Sigmoid colon (tissue), 7 donors: ENCODE results near the gene MRPL10. TPM values are rescaled to one million over a fixed set of nuclear protein-coding genes. Genes with fewer than 3 reads are reported as not detected.
A peak's percentile ranks its signal among the peaks of the same experiment; 100 is the strongest.

ENCODE experiments used
- DNase-seq: peaks from one replicate; pipeline ENCODE4 v3.0.0-alpha.2; 2019
- H3K27ac ChIP-seq, 4 donors: fragments of 200-600 bp; sonication (generic); one replicate each; pipeline ENCODE4 v1.5.1; 2016 to 2019; ENCODE audit warnings: mild to moderate bottlenecking in 1 of 4
- H3K27me3 ChIP-seq, 3 donors: fragments of 200-600 bp; sonication (generic); one replicate each; pipeline ENCODE4 v1.5.1; 2019; ENCODE audit warnings: mild to moderate bottlenecking in 1 of 3
- H3K36me3 ChIP-seq, 4 donors: fragments of 200-600 bp; sonication (generic); one replicate each; pipeline ENCODE4 v1.5.1; 2016 to 2019
- H3K4me1 ChIP-seq, 4 donors: fragments of 200-600 bp; sonication (generic); one replicate each; pipeline ENCODE4 v1.5.1; 2017 to 2019
- H3K4me3 ChIP-seq, 4 donors: fragments of 200-600 bp; sonication (generic); one replicate each; pipeline ENCODE4 v1.5.1; 2017 to 2019; ENCODE audit warnings: mild to moderate bottlenecking in 2 of 4, moderate library complexity in 1 of 4
- H3K9me3 ChIP-seq, 4 donors: fragments of 200-600 bp in 3 of 4; sonication (generic) in 3 of 4; one replicate each; pipeline versions ENCODE4 v1.5.1 to v1.6.1; 2013 to 2019
- CTCF ChIP-seq, 4 experiments: fragments of 450-650 bp in 3 of 4; fragments of 200-600 bp in 1 of 4; IDR thresholded peaks; one replicate each; pipeline ENCODE4 v1.5.1; 2016 to 2019; ENCODE audit warnings: antibody characterized with exemption in 4 of 4, mild to moderate bottlenecking in 3 of 4, moderate library complexity in 2 of 4
- EP300 ChIP-seq, 4 donors: sonication (generic); formaldehyde crosslinking; IDR thresholded peaks; one replicate each; pipeline ENCODE4 v1.6.1; 2017; ENCODE audit warnings: antibody characterized with exemption in 4 of 4
- POLR2A ChIP-seq, 2 donors: fragments of 450-650 bp; IDR thresholded peaks; one replicate each; pipeline ENCODE4 v1.6.1; 2016; ENCODE audit warnings: antibody characterized with exemption in 2 of 2, mild to moderate bottlenecking in 2 of 2, moderate library complexity in 2 of 2
- POLR2AphosphoS5 ChIP-seq, 4 donors: sonication (generic); formaldehyde crosslinking; IDR thresholded peaks; one replicate each; pipeline ENCODE4 v1.6.1; 2017; ENCODE audit warnings: antibody characterized with exemption in 4 of 4
- WGBS, 2 donors: extraction: QIAGEN DNeasy Blood & Tissue Kit; methylation state at CpG; one replicate each; pipeline ENCODE4 v1.1.7; 2013; 5-methylcytosine and 5-hydroxymethylcytosine counted together
- intact Hi-C: fragments of 100-400 bp; cut with DNase I; formaldehyde crosslinking; loops from one replicate; pipeline ENCODE4 v1.15.1; 2023
- polyA plus RNA-seq, 3 donors: library from polyadenylated mRNA; stranded (reverse); fragments of 200-250 nt; gene quantifications; one replicate each; pipeline ENCODE4 v1.2.3, GENCODE V29; 2013
- total RNA-seq, 4 donors: library from RNA; depleted of rRNA; stranded (reverse); fragments of >200 nt; gene quantifications; one replicate each; pipeline ENCODE4 v1.1.0, GENCODE V29; 2016
- donor health status: healthy with polysubstance abuse.
- donor health status: Bipolar disorder and iron deficiency.
- donor health status: healthy.

Gene MRPL10
- total and polyA plus RNA-seq, 7 donors: 38.8 to 58.8 (median 54.8) TPM

- 52 to 71% methylated on average over 18 of the region's 18 CpGs for WGBS, 2 donors
- H3K27ac ChIP-seq: peak overlapping the region; percentile 69 to 84 (median 82)
- peaks cover 0 to 25% (median 20%) of the 10 kb centered on the region in 4 donors for H3K4me1 ChIP-seq
- H3K36me3 ChIP-seq: peaks cover 3 to 35% (median 18%) of the 10 kb centered on the region in 4 donors
- H3K27me3 ChIP-seq: no peaks in the 10 kb centered on the region
- no peak for TF ChIP-seq POLR2AphosphoS5 (IDR thresholded peaks at IDR 0.05)
- TF ChIP-seq CTCF (IDR thresholded peaks at IDR 0.05): no peak
- TF ChIP-seq POLR2A (IDR thresholded peaks at IDR 0.05): no peak
- no peak for TF ChIP-seq EP300 (IDR thresholded peaks at IDR 0.05)
- peak overlapping the region; percentile 74 to 87 (median 78) for H3K4me3 ChIP-seq
- DNase-seq: no peak
- intact Hi-C loops: no loop called here
- H3K9me3 ChIP-seq: no peaks in the 10 kb centered on the region
Measured at GRCh38 chr17:47830396-47831002, 842 bp downstream of the MRPL10 start.

GRCh38 chr17:47829870-47830269 is 1.5 kb downstream of the MRPL10 start:
- H3K9me3 ChIP-seq: no peaks in the 10 kb centered on the region
- peaks cover 0 to 25% (median 20%) of the 10 kb centered on the region in 4 donors for H3K4me1 ChIP-seq
- no peak overlapping the region for H3K27ac ChIP-seq
- no peak for TF ChIP-seq CTCF (IDR thresholded peaks at IDR 0.05)
- no peak for TF ChIP-seq EP300 (IDR thresholded peaks at IDR 0.05)
- TF ChIP-seq POLR2AphosphoS5 (IDR thresholded peaks at IDR 0.05): no peak
- TF ChIP-seq POLR2A (IDR thresholded peaks at IDR 0.05): no peak
- intact Hi-C loops: no loop called here
- H3K4me3 ChIP-seq: no peak overlapping the region
- no peak for DNase-seq
- H3K27me3 ChIP-seq: no peaks in the 10 kb centered on the region
- WGBS, 2 donors: 73 to 75% methylated on average over 3 of the region's 3 CpGs
- peaks cover 3 to 41% (median 22%) of the 10 kb centered on the region in 4 donors for H3K36me3 ChIP-seq

- WGBS, 2 donors: 94% methylated on average over 4 of the region's 4 CpGs
- Histone ChIP-seq H3K36me3 (peaks cover 3 to 62% (median 33%) of the 10 kb centered on the region in 4 donors), H3K9me3 (no peaks in the 10 kb centered on the region), H3K4me1 (peaks cover 0 to 23% (median 20%) of the 10 kb centered on the region in 4 donors), H3K27me3 (no peaks in the 10 kb centered on the region), H3K4me3 (no peak overlapping the region), H3K27ac (no peak overlapping the region)
- DNase-seq: no peak
- no peak for TF ChIP-seq EP300 (IDR thresholded peaks at IDR 0.05)
- no peak for TF ChIP-seq POLR2AphosphoS5 (IDR thresholded peaks at IDR 0.05)
- no peak for TF ChIP-seq POLR2A (IDR thresholded peaks at IDR 0.05)
- TF ChIP-seq CTCF (IDR thresholded peaks at IDR 0.05): no peak
- intact Hi-C loops: no loop called here
Measured at GRCh38 chr17:47823519-47823918, 7.8 kb downstream of the MRPL10 start.

GRCh38 chr17:47822785-47823184 is 8.6 kb downstream of the MRPL10 start:
- intact Hi-C loops: no loop called here
- no peak overlapping the region for H3K4me3 ChIP-seq
- 94 to 97% methylated on average over 4 of the region's 4 CpGs for WGBS, 2 donors
- DNase-seq: no peak
- H3K27me3 ChIP-seq: no peaks in the 10 kb centered on the region
- TF ChIP-seq EP300 (IDR thresholded peaks at IDR 0.05) (no peak), CTCF (IDR thresholded peaks at IDR 0.05) (no peak), POLR2A (IDR thresholded peaks at IDR 0.05) (no peak), POLR2AphosphoS5 (IDR thresholded peaks at IDR 0.05) (no peak)
- H3K27ac ChIP-seq: no peak overlapping the region
- H3K36me3 ChIP-seq: peaks cover 3 to 62% (median 36%) of the 10 kb centered on the region in 4 donors
- H3K4me1 ChIP-seq: peaks cover 0 to 23% (median 20%) of the 10 kb centered on the region in 4 donors
- no peaks in the 10 kb centered on the region for H3K9me3 ChIP-seq
